Kidney glomerular epithelial cell (primary cell): ENCODE results near the gene CRKL.
"Not testable (repeated sequence)": the region's sequence is repeated elsewhere in the genome, so short reads cannot be mapped to it uniquely, and the experiment has no call there.

Source experiments
- DNase-seq: peaks from one replicate; lab custom pipeline; 2025; lab: John Stamatoyannopoulos, UW

CRKL gene

GRCh38 chr22:20901093-20902033 lies 15.8 kb upstream of the CRKL start:
- not testable (repeated sequence) for DNase-seq

GRCh38 chr22:20903093-20903492 lies 14.1 kb upstream of the CRKL start:
- DNase-seq, result no peak

DNA sequence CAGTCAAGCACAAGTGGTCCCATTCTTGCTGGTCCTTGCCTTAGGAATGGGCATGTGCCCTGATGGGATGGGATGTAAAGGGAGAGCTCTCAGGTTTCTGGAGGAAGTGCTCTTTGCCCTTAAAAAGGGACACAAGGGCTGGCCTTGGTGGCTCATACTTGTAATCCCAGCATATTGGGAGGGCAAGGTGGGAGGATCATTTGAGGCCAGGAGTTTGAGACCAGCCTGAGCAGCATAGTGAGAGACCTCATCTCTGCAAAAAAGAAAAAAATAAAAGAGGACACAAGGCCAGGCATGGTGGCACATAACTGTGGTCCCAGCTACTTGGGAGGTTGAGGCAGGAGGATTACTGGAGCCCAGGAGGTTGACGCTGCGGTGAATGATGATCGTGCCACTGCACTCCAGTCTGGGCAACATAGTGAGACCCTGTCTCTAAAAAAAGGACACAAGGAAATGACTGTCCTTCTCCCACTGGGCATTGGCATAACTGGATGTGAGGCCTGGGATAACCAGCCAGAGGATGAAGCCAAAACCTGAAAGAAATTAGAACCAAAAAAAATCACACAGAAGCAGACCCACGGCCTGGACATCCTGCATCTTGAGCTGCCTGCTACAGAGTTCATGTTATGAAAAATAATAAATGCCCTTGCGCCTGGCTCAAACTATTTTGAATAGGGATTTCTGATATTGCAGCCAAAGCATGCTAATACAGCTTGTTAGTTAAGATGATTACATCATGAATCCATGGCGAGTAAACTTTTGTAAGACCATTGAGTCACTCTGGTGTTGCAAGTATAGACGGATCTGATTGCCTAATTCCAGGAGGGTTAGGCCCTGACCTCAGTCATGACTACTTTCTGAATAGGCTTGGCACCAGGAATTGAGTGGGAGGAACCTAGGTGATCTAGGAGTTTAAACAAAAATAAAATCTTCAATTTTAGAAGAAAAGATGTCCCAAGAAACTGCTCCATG lies 12.9 kb upstream of the CRKL start:
- peak; percentile 53 for DNase-seq

GRCh38 chr22:20904980-20905355 lies 12.2 kb upstream of the CRKL start:
- no peak for DNase-seq

DNA sequence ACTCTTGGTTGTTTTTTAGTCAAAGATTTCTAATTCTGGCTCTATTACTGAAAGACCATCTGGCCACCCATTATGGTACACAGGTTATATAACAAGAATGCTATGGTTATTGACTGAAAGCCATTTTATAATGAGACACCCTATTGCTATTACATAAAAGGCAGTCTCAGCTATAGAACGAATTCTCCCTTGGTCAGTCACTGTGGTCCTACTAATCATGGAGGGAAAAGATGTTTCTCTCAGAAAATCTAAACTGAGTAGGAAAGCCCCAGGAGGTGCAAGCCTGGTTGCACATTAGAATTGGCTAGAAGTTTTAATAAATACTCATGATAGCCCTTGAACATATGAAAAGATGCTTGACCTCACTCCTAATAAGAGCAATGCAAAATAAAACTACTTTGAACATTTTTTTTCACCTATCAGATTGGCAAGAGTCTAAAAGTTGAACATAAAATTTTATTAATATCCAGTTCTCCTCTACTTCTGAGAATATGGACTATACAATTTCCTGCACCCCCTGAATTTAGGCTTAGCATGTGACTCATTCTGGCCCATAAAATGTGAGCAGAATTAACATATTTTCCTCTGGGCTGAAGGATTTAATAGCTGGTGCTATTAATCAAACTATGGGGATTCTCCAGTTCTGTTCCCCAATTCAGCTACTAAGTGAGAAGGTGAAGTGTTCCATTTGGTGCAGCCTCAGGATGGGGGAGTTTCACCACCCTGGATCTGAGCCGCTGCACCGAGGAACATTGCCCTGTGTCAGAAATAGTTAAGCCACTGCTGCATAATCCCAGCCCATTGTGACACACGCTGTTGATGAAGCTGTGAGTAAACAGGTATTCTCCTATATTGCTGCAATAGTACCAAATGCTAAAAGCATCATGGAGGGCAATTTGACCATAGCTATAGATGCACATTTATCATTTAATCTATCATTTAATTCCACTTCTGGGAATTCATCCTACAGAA lies 11.5 kb upstream of the CRKL start:
- no peak for DNase-seq

DNA sequence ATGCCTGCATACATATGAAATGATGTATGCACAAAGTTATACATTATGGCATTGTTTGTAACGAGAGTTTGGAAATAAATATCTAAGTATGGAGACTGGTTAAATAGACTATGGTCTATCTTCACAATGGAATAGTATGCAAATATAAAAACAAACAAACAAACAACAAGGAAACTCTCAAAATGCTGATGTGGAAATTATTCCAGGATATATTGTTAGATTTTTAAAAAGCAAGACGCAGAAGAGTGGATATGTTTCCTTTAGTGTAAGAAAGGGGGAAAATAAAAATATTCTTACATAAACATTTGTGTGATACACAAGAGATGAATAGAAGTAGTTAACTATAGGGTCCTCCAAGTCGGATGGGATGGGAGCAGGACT lies 10.8 kb upstream of the CRKL start:
- no peak for DNase-seq

GRCh38 chr22:20908717-20909116 lies 8.5 kb upstream of the CRKL start:
- DNase-seq, result not testable (repeated sequence)

- DNase-seq, result no peak
These were observed 7.5 kb upstream of the CRKL start for GRCh38 chr22:20909543-20910303.

- DNase-seq, result no peak
These were observed 4.7 kb upstream of the CRKL start for GRCh38 chr22:20912494-20912893.

DNA sequence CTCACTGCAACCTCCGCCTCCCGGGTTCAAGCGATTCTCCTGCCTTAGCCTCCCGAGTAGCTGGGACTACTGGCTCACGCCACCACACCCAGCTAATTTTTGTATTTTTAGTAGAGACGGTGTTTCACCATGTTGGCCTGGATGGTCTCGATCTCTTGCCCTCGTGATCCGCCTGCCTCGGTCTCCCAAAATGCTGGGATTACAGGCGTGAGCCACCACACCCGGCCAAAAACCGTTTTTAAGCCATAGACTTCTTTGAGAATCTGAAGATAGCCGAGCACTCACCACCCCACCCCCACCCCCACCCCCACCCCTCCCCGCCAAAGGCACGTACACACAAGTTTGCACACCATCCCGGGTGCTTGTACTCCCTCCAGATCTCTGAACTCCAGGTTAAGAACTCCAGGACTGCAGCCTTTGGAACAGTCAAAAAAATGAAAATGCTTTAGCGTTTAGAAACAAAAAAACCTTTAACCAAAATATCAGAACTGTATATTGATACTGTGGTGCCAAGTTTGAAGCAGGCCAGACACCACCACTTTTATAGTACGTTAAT lies 1.5 kb downstream of the CRKL start:
- DNase-seq, result no peak

DNA sequence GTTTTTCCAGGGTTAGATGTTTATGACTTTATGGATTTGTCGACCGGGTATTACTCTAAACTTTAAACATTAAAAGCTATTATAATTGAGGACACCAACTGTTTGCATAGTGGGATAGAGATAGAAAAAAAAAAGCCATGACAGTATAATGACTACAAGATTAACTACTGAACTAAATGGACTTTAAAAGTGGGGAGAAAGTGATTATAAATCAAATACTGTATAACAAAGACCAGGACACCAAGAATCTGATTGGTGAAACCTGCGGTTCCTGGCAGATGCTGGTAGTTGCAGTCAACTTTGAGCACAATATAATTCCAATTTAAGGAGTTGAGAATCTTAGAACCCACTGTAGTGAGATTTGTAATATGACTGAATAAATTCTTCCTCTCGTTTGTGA lies 2.5 kb downstream of the CRKL start:
- no peak for DNase-seq

- DNase-seq, result no peak
These were observed 3.6 kb downstream of the CRKL start for GRCh38 chr22:20920881-20921203.

GRCh38 chr22:20922141-20922751 lies 5.0 kb downstream of the CRKL start:
- no peak for DNase-seq

DNA sequence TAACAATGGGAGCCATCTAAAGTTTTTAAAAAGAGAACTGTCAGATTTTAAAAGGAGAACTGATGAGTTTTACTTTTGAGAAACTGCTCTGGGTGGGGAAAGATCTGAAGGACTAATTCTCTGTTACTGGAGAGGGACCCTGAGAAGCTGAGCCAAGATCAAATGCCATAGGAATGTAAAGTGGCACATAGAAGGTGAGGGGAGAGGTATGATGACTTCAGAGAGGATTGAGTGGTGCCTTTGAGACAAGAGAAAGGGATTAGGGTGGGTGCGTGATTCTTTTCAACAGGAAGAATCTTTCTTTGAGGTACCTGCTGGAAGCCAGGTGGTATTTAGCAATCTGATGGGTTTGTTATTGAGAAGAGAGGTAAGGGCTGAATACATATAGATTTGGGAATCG lies 9.0 kb downstream of the CRKL start:
- no peak for DNase-seq

GRCh38 chr22:20927940-20928572 lies 10.8 kb downstream of the CRKL start:
- DNase-seq, result no peak

DNA sequence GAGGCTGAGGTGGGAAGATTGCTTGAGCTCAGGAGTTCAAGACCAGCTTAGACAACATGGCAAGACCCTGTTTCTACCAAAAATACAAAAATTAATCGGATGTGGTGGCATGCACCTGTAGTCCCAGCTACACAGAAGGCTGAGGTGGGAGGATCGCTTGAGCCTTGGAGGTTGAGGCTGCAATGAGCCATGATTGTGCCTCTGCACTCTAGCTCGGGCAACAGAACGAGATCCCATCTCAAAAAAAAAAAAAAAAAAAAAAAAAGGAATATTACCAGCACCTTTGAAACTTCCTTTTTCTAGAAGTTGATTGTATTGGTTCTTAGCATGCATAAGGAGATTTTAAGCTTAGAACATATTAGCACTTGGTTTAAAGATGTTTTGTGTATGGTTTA lies 11.4 kb downstream of the CRKL start:
- DNase-seq, result no peak

GRCh38 chr22:20930004-20930403 lies 12.8 kb downstream of the CRKL start:
- no peak for DNase-seq

DNA sequence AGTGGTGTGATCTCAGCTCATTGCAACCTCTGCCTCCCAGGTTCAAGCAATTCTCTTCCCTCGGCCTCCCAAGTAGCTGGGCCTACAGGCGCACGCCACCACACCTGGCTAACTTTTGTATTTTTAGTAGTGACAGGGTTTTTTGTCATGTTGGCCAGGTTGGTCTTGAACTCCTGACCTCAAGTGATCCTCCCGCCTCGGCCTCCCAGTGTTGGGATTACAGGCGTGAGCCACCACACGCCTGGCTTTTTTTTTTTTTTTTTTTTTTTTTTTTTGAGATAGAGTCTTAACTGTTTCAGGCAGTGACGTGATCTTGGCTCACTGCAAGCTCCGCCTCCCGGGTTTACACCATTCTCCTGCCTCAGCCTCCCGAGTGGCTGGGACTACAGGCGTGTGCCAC lies 13.2 kb downstream of the CRKL start:
- DNase-seq, result not testable (repeated sequence)

DNA sequence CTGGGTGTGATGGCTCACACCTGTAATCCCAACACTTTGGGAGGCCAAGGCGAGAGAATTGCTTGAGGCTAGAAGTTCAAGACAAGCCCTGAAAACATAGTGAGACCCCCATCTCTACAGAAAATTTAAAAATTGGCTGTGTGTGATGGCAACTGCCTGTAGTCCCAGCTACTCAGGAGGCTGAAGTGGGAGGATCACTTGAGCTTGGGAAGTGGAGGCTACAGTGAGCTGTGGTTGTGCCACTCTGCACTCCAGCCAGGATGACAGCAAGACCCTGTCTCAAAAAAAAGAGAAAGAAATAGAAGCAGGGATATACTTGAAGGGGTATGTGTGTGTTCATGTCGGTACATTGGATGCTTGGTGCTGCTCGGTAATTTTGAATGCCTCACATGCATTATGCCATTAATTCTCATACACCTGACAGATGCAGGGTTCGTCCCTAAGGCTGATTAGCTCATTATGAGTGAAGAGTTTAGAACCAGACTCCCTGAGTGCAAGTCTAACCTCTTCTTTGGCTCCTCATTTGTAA lies 14.0 kb downstream of the CRKL start:
- DNase-seq, result no peak

- no peak for DNase-seq
These were observed 16.7 kb downstream of the CRKL start for GRCh38 chr22:20933910-20934309.
